SK-N-SH (cell line): ENCODE results near the gene JAKMIP1. TPM values are rescaled to one million over a fixed set of nuclear protein-coding genes. Genes with fewer than 3 reads are reported as not detected.

Experiments used
- CTCF ChIA-PET: fragments of 300-600, 350-600 bp; formaldehyde crosslinking; extraction: SDS; loops from one replicate; lab custom pipeline; 2021; lab: Yijun Ruan, JAX
- POLR2A ChIA-PET: fragments of 350-600 bp; sonication (Branson Sonifier 250); formaldehyde crosslinking; extraction: SDS; loops from one replicate; lab custom pipeline; 2020; ENCODE audit warnings: antibody characterized with exemption, inconsistent platforms; lab: Yijun Ruan, JAX
- DNase-seq: peaks from one replicate; pipeline ENCODE4 v3.0.0; 2012
- H2AFZ ChIP-seq: fragments of 200-600 bp; sonication (generic); 2 replicates; pipeline ENCODE4 v1.8.1; 2016; ENCODE audit warnings: antibody characterized with exemption, mild to moderate bottlenecking, low read depth
- H3F3A ChIP-seq: fragments of 200-600 bp; sonication (generic); replicated peaks from 2 replicates; pipeline ENCODE3; 2016; ENCODE audit warnings: antibody characterized with exemption, mild to moderate bottlenecking; ENCODE audit not compliant: insufficient read depth
- H3K27ac ChIP-seq, 2 experiments: fragments of 200-500 bp in 1 of 2; fragments of 200-600 bp in 1 of 2; sonication (Bioruptor generic) in 1 of 2; sonication (generic), shearing (Covaris generic) in 1 of 2; 2 replicates each; pipeline versions ENCODE4 v1.5.1 to v1.6.1; 2014 to 2016; ENCODE audit warnings: low read depth in 2 of 2, inconsistent platforms in 1 of 2, low read length in 1 of 2, mild to moderate bottlenecking in 1 of 2, mixed read lengths in 1 of 2
- H3K27me3 ChIP-seq: fragments of 200-600 bp; sonication (generic), shearing (Covaris generic); 2 replicates; pipeline ENCODE4 v1.6.1; 2016; ENCODE audit warnings: mixed run types; ENCODE audit not compliant: insufficient read depth
- H3K36me3 ChIP-seq, 2 experiments: fragments of 200-500 bp in 1 of 2; fragments of 200-600 bp in 1 of 2; sonication (Bioruptor generic) in 1 of 2; sonication (generic) in 1 of 2; replicated peaks in 1 of 2; 2 replicates each; pipeline versions ENCODE3 to v1.5.1; 2014 to 2016; ENCODE audit warnings: low read length in 1 of 2, mild to moderate bottlenecking in 1 of 2; ENCODE audit not compliant: insufficient read depth in 2 of 2, control insufficient read depth in 1 of 2
- H3K4me1 ChIP-seq, 2 experiments: fragments of 200-500 bp in 1 of 2; fragments of 200-600 bp in 1 of 2; sonication (Bioruptor generic) in 1 of 2; sonication (generic), shearing (Covaris generic) in 1 of 2; 2 replicates each; pipeline versions ENCODE4 v1.5.1 to v1.6.1; 2014 to 2016; ENCODE audit warnings: low read depth in 1 of 2, low read length in 1 of 2, mixed run types in 1 of 2; ENCODE audit not compliant: insufficient read depth in 2 of 2, control insufficient read depth in 1 of 2
- H3K4me2 ChIP-seq: fragments of 200-600 bp; sonication (generic), shearing (Covaris generic); 2 replicates; pipeline ENCODE4 v1.6.1; 2017; ENCODE audit warnings: mixed run types
- H3K4me3 ChIP-seq, 2 experiments: fragments of 200-500 bp in 1 of 2; fragments of 200-600 bp in 1 of 2; sonication (Bioruptor generic) in 1 of 2; sonication (generic), shearing (Covaris generic) in 1 of 2; 2 replicates each; pipeline versions ENCODE4 v1.5.1 to v1.8.1; 2014 to 2016; ENCODE audit warnings: low read depth in 2 of 2, inconsistent platforms in 1 of 2, low read length in 1 of 2, mild to moderate bottlenecking in 1 of 2, mixed read lengths in 1 of 2, moderate library complexity in 1 of 2
- H3K79me2 ChIP-seq: fragments of 200-600 bp; sonication (generic); 2 replicates; pipeline ENCODE4 v1.8.1; 2017; ENCODE audit warnings: mild to moderate bottlenecking; ENCODE audit not compliant: insufficient read depth
- H3K9ac ChIP-seq: fragments of 200-600 bp; sonication (generic); 2 replicates; pipeline ENCODE4 v1.6.1; 2017; ENCODE audit warnings: mixed run types
- H3K9me2 ChIP-seq: fragments of 200-600 bp; sonication (generic); 2 replicates; pipeline ENCODE4 v1.6.1; 2017; ENCODE audit warnings: mixed run types
- H3K9me3 ChIP-seq: fragments of 200-600 bp; sonication (generic); 2 replicates; pipeline ENCODE4 v1.6.1; 2017; ENCODE audit warnings: mixed run types, mild to moderate bottlenecking, moderate library complexity
- H4K20me1 ChIP-seq: fragments of 200-600 bp; sonication (generic); 2 replicates; pipeline ENCODE4 v1.6.1; 2017; ENCODE audit warnings: mild to moderate bottlenecking, mixed run types; ENCODE audit not compliant: insufficient read depth
- ELF1 ChIP-seq: IDR thresholded peaks from 2 replicates; pipeline ENCODE4 v1.4.0; 2012
- FOSL2 ChIP-seq: IDR thresholded peaks from 2 replicates; pipeline ENCODE4 v1.4.0; 2012; ENCODE audit warnings: low read depth, mild to moderate bottlenecking, moderate library complexity, borderline replicate concordance
- FOXJ3 ChIP-seq: sonication (generic); formaldehyde crosslinking; IDR thresholded peaks from 2 replicates; pipeline ENCODE4 v1.5.1; 2020; ENCODE audit warnings: mild to moderate bottlenecking, missing genetic modification reagents
- GABPA ChIP-seq: IDR thresholded peaks from 2 replicates; pipeline ENCODE4 v1.4.0; 2012; ENCODE audit warnings: low read depth, mild to moderate bottlenecking
- JUND ChIP-seq: IDR thresholded peaks from 2 replicates; pipeline ENCODE4 v1.4.0; 2012
- NRF1 ChIP-seq: IDR thresholded peaks from 2 replicates; pipeline ENCODE4 v1.6.1; 2012; ENCODE audit warnings: low read depth, mild to moderate bottlenecking, low read length
- RAD21 ChIP-seq: IDR thresholded peaks from 2 replicates; pipeline ENCODE4 v1.6.1; 2012; ENCODE audit warnings: mild to moderate bottlenecking, low read length
- RCOR1 ChIP-seq: fragments of 150-350 bp; IDR thresholded peaks from 2 replicates; pipeline ENCODE4 v1.6.1; 2017; ENCODE audit warnings: antibody characterized with exemption, low read length
- RFX5 ChIP-seq: IDR thresholded peaks from 2 replicates; pipeline ENCODE4 v1.6.1; 2012; ENCODE audit warnings: mild to moderate bottlenecking, improper control_type of control experiment, low read length
- SMC3 ChIP-seq: IDR thresholded peaks from 2 replicates; pipeline ENCODE4 v1.6.1; 2012; ENCODE audit warnings: low read depth, low read length, improper control_type of control experiment
- TEAD4 ChIP-seq: IDR thresholded peaks from 2 replicates; pipeline ENCODE4 v1.4.0; 2012; ENCODE audit warnings: mild to moderate bottlenecking, borderline replicate concordance; ENCODE audit not compliant: insufficient read depth
- WGBS: methylation state at CpG from one replicate; pipeline ENCODE4 v1.1.6; 2017; ENCODE audit warnings: low lambda C conversion rate; 5-methylcytosine and 5-hydroxymethylcytosine counted together
- polyA plus RNA-seq, 3 experiments: library from polyadenylated mRNA; depleted of rRNA; stranded (reverse); fragments of >200 nt; gene quantifications; 2 replicates each; pipeline ENCODE4 v1.2.3, GENCODE V29; 2012
- TF ChIP-seq, protein P1 (sequence below): fragments of 200-600 bp; sonication (generic); IDR thresholded peaks from 2 replicates; pipeline ENCODE4 v1.6.1; 2017; ENCODE audit warnings: antibody characterized with exemption, mild to moderate bottlenecking, moderate library complexity
- TF ChIP-seq, protein P2 (sequence below): IDR thresholded peaks from 2 replicates; pipeline ENCODE4 v1.6.1; 2012; ENCODE audit warnings: mild to moderate bottlenecking, low read depth, low read length, moderate library complexity
- TF ChIP-seq, protein P3 (sequence below): fragments of 150-350 bp; IDR thresholded peaks from 2 replicates; pipeline ENCODE4 v1.6.1; 2017; ENCODE audit warnings: antibody characterized with exemption, low read length, low read depth, borderline replicate concordance
- TF ChIP-seq, protein P4 (sequence below): fragments of 150-350 bp; IDR thresholded peaks from 2 replicates; pipeline ENCODE4 v1.6.1; 2016; ENCODE audit warnings: mild to moderate bottlenecking, low read depth, low read length
- TF ChIP-seq, protein P5 (sequence below): IDR thresholded peaks from 2 replicates; pipeline ENCODE4 v1.4.0; 2012; ENCODE audit warnings: low read depth, borderline replicate concordance
- TF ChIP-seq, protein P6 (sequence below): IDR thresholded peaks from 2 replicates; pipeline ENCODE4 v1.4.0; 2012; ENCODE audit warnings: low read depth

Gene JAKMIP1
- polyA plus RNA-seq, 1 of the 3 experiments (the other 2 are of a cell fraction), result 0.54 TPM

DNA sequence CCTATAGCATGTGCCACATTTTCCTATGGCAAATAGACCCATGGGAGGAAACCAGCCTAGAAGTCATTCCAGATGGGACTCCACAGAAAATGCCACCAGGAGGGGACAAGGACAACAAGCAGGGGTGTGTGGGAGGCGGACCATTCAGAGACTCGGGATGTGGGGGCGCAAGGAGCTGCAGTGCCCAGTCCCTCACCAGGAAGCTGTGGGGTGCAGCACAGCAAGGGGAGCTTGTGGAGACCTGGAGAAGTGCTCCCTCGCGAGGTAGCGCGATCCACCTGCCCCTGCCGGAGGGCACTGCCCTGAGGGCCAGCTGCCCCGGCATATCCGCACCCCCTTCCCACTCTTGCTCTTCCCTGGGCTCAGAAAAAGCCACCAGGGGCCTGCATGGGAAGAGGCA is 136.7 kb downstream of the JAKMIP1 start:
- H3K4me1 ChIP-seq, result no peaks in the 10 kb centered on the region
- H3K9me3 ChIP-seq, result no peaks in the 10 kb centered on the region
- ChIA-PET POLR2A (no interaction called here), CTCF (interaction anchor here (1.0 kb wide), 1 partner anchor 66 kb away, joined by 3 read pairs; no protein-coding TSS in a partner anchor)
- H3K27ac ChIP-seq, result no peak overlapping the region
- no peaks in the 10 kb centered on the region for H3K27me3 ChIP-seq
- no peaks in the 10 kb centered on the region for H4K20me1 ChIP-seq
- H3F3A ChIP-seq, result no peaks in the 10 kb centered on the region
- H3K4me2 ChIP-seq, result no peak overlapping the region
- H3K9me2 ChIP-seq, result no peaks in the 10 kb centered on the region
- TF ChIP-seq RFX5 (no peak), JUND (no peak), RAD21 (no peak), SMC3 (no peak)
- TF ChIP-seq, protein P1, sequence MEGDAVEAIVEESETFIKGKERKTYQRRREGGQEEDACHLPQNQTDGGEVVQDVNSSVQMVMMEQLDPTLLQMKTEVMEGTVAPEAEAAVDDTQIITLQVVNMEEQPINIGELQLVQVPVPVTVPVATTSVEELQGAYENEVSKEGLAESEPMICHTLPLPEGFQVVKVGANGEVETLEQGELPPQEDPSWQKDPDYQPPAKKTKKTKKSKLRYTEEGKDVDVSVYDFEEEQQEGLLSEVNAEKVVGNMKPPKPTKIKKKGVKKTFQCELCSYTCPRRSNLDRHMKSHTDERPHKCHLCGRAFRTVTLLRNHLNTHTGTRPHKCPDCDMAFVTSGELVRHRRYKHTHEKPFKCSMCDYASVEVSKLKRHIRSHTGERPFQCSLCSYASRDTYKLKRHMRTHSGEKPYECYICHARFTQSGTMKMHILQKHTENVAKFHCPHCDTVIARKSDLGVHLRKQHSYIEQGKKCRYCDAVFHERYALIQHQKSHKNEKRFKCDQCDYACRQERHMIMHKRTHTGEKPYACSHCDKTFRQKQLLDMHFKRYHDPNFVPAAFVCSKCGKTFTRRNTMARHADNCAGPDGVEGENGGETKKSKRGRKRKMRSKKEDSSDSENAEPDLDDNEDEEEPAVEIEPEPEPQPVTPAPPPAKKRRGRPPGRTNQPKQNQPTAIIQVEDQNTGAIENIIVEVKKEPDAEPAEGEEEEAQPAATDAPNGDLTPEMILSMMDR, result no peak
- TF ChIP-seq, protein P2, sequence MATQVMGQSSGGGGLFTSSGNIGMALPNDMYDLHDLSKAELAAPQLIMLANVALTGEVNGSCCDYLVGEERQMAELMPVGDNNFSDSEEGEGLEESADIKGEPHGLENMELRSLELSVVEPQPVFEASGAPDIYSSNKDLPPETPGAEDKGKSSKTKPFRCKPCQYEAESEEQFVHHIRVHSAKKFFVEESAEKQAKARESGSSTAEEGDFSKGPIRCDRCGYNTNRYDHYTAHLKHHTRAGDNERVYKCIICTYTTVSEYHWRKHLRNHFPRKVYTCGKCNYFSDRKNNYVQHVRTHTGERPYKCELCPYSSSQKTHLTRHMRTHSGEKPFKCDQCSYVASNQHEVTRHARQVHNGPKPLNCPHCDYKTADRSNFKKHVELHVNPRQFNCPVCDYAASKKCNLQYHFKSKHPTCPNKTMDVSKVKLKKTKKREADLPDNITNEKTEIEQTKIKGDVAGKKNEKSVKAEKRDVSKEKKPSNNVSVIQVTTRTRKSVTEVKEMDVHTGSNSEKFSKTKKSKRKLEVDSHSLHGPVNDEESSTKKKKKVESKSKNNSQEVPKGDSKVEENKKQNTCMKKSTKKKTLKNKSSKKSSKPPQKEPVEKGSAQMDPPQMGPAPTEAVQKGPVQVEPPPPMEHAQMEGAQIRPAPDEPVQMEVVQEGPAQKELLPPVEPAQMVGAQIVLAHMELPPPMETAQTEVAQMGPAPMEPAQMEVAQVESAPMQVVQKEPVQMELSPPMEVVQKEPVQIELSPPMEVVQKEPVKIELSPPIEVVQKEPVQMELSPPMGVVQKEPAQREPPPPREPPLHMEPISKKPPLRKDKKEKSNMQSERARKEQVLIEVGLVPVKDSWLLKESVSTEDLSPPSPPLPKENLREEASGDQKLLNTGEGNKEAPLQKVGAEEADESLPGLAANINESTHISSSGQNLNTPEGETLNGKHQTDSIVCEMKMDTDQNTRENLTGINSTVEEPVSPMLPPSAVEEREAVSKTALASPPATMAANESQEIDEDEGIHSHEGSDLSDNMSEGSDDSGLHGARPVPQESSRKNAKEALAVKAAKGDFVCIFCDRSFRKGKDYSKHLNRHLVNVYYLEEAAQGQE, result no peak
- TF ChIP-seq, protein P3, sequence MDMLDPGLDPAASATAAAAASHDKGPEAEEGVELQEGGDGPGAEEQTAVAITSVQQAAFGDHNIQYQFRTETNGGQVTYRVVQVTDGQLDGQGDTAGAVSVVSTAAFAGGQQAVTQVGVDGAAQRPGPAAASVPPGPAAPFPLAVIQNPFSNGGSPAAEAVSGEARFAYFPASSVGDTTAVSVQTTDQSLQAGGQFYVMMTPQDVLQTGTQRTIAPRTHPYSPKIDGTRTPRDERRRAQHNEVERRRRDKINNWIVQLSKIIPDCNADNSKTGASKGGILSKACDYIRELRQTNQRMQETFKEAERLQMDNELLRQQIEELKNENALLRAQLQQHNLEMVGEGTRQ, result no peak
- H3K9ac ChIP-seq, result no peak overlapping the region
- H3K4me3 ChIP-seq, result no peak overlapping the region
- H3K79me2 ChIP-seq, result no peaks in the 10 kb centered on the region
- 44% methylated on average over 5 of the region's 10 CpGs for WGBS
- no peaks in the 10 kb centered on the region for H3K36me3 ChIP-seq
- DNase-seq, result no peak
- H2AFZ ChIP-seq, result no peak overlapping the region

DNA sequence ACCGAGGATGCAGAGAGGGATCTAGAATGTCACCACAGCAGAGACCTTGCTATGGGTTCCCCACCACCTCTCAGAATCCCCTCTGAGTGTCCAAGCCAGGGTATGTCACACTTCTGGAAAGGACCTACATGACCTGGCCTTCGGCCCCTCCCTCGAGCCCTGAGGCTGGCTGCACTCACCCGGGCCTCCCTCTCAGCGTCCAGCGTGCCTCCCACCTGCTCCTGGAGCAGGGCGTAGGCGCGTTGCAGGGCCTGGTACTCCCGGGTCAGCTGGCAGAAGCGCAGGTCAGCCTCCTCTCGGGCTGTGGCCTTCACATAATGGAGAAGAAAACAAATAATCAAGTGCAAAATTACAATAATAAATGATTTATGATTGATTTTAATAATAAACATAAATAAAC is 138.2 kb downstream of the JAKMIP1 start:
- no peaks in the 10 kb centered on the region for H3K9me3 ChIP-seq
- H3K79me2 ChIP-seq, result no peaks in the 10 kb centered on the region
- H2AFZ ChIP-seq, result no peak overlapping the region
- ChIA-PET CTCF (interaction anchor here (1.3 to 2.1 kb wide), 2 partner anchors 43 to 64 kb away, joined by 3 to 7 read pairs; no protein-coding TSS in a partner anchor), POLR2A (no interaction called here)
- no peaks in the 10 kb centered on the region for H3K27me3 ChIP-seq
- H3K9me2 ChIP-seq, result no peaks in the 10 kb centered on the region
- H3K27ac ChIP-seq, result no peak overlapping the region
- H3K4me1 ChIP-seq, result no peaks in the 10 kb centered on the region
- no peak overlapping the region; a peak in 1 of 4 replicates for H3K4me3 ChIP-seq
- no peak for DNase-seq
- WGBS, result 56% methylated on average over 7 of the region's 12 CpGs
- no peak overlapping the region for H3K9ac ChIP-seq
- no peak overlapping the region for H3K4me2 ChIP-seq
- no peaks in the 10 kb centered on the region for H4K20me1 ChIP-seq
- no peaks in the 10 kb centered on the region for H3K36me3 ChIP-seq
- no peaks in the 10 kb centered on the region for H3F3A ChIP-seq
- TF ChIP-seq NRF1 (no peak), ELF1 (no peak), RCOR1 (no peak), FOSL2 (no peak), GABPA (no peak), TEAD4 (no peak), JUND (no peak), FOXJ3 (no peak)
- TF ChIP-seq, protein P4, sequence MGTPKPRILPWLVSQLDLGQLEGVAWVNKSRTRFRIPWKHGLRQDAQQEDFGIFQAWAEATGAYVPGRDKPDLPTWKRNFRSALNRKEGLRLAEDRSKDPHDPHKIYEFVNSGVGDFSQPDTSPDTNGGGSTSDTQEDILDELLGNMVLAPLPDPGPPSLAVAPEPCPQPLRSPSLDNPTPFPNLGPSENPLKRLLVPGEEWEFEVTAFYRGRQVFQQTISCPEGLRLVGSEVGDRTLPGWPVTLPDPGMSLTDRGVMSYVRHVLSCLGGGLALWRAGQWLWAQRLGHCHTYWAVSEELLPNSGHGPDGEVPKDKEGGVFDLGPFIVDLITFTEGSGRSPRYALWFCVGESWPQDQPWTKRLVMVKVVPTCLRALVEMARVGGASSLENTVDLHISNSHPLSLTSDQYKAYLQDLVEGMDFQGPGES, result no peak
- TF ChIP-seq, protein P5, sequence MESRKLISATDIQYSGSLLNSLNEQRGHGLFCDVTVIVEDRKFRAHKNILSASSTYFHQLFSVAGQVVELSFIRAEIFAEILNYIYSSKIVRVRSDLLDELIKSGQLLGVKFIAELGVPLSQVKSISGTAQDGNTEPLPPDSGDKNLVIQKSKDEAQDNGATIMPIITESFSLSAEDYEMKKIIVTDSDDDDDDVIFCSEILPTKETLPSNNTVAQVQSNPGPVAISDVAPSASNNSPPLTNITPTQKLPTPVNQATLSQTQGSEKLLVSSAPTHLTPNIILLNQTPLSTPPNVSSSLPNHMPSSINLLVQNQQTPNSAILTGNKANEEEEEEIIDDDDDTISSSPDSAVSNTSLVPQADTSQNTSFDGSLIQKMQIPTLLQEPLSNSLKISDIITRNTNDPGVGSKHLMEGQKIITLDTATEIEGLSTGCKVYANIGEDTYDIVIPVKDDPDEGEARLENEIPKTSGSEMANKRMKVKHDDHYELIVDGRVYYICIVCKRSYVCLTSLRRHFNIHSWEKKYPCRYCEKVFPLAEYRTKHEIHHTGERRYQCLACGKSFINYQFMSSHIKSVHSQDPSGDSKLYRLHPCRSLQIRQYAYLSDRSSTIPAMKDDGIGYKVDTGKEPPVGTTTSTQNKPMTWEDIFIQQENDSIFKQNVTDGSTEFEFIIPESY, result no peak
- TF ChIP-seq, protein P6, sequence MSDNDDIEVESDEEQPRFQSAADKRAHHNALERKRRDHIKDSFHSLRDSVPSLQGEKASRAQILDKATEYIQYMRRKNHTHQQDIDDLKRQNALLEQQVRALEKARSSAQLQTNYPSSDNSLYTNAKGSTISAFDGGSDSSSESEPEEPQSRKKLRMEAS, result no peak
- TF ChIP-seq, protein P3, result no peak
